Suprapubic skin (tissue), 4 donors: ENCODE data around the gene DBT. TPM values are rescaled to one million over a fixed set of nuclear protein-coding genes. Genes with fewer than 3 reads are reported as not detected.

ENCODE experiments used
- DNase-seq, 2 donors: peaks; one replicate each; pipeline ENCODE4 v3.0.0-alpha.2; 2019; ENCODE audit warnings: low spot score in 2 of 2
- H3K27ac ChIP-seq: fragments of 200-600 bp; sonication (generic); one replicate; pipeline ENCODE4 v1.5.1; 2019
- H3K27me3 ChIP-seq: fragments of 200-600 bp; sonication (generic); one replicate; pipeline ENCODE4 v1.5.1; 2019
- H3K36me3 ChIP-seq: fragments of 200-600 bp; sonication (generic); one replicate; pipeline ENCODE4 v1.5.1; 2019
- H3K4me1 ChIP-seq: fragments of 200-600 bp; sonication (generic); one replicate; pipeline ENCODE4 v1.5.1; 2019
- H3K4me3 ChIP-seq: fragments of 200-600 bp; sonication (generic); one replicate; pipeline ENCODE4 v1.5.1; 2019; ENCODE audit warnings: mild to moderate bottlenecking
- H3K9me3 ChIP-seq: fragments of 200-600 bp; sonication (generic); one replicate; pipeline ENCODE4 v1.5.1; 2019
- CTCF ChIP-seq, 2 donors: fragments of 200-600 bp in 1 of 2; fragments of 450-650 bp in 1 of 2; sonication (generic) in 1 of 2; IDR thresholded peaks; one replicate each; pipeline ENCODE4 v1.5.1; 2016 to 2019; ENCODE audit warnings: antibody characterized with exemption in 2 of 2, mild to moderate bottlenecking in 1 of 2, moderate library complexity in 1 of 2
- EP300 ChIP-seq: sonication (generic); formaldehyde crosslinking; IDR thresholded peaks from one replicate; pipeline ENCODE4 v1.6.1; 2017; ENCODE audit warnings: antibody characterized with exemption
- POLR2A ChIP-seq, 2 donors: fragments of 450-650 bp; IDR thresholded peaks; one replicate each; pipeline ENCODE4 v1.6.1; 2017; ENCODE audit warnings: antibody characterized with exemption in 2 of 2, mild to moderate bottlenecking in 2 of 2, moderate library complexity in 2 of 2
- POLR2AphosphoS5 ChIP-seq, 3 donors: sonication (generic); formaldehyde crosslinking; IDR thresholded peaks; one replicate each; pipeline ENCODE4 v1.6.1; 2017; ENCODE audit warnings: antibody characterized with exemption in 3 of 3
- whole genome bisulfite sequencing: methylation state at CpG from one replicate; pipeline ENCODE4 v1.1.5; 2018; 5-methylcytosine and 5-hydroxymethylcytosine counted together
- total RNA-seq, 4 donors: library from RNA; depleted of rRNA; stranded (reverse); fragments of >200 nt; gene quantifications; one replicate each; pipeline ENCODE4 v1.1.0, GENCODE V29; 2016

DBT gene
- total RNA-seq, 4 donors from 2014 or later, result 7.1 to 13.4 (median 10.2) TPM

- H3K36me3 ChIP-seq, result peaks cover 96% of the 10 kb centered on the region
- no peaks in the 10 kb centered on the region for H3K9me3 ChIP-seq
- DNase-seq, result no peak
- H3K27ac ChIP-seq, result no peak overlapping the region
- no peak overlapping the region for H3K4me3 ChIP-seq
- no peaks in the 10 kb centered on the region for H3K4me1 ChIP-seq
- 81% methylated on average over 1 of the region's 1 CpG for WGBS
- no peaks in the 10 kb centered on the region for H3K27me3 ChIP-seq
- no peak for TF ChIP-seq POLR2AphosphoS5 (IDR thresholded peaks at IDR 0.05)
- TF ChIP-seq EP300, result no peak
- no peak for TF ChIP-seq CTCF (IDR thresholded peaks at IDR 0.05)
- no peak for TF ChIP-seq POLR2A (IDR thresholded peaks at IDR 0.05)
Observed at GRCh38 chr1:100277866-100278265, 28.2 kb upstream of the DBT start.

GRCh38 chr1:100268202-100268601, 18.6 kb upstream of the DBT start:
- WGBS, result 98% methylated on average over 4 of the region's 4 CpGs
- H3K36me3 ChIP-seq, result peaks cover 53% of the 10 kb centered on the region
- H3K4me1 ChIP-seq, result peaks cover 27% of the 10 kb centered on the region
- H3K27me3 ChIP-seq, result no peaks in the 10 kb centered on the region
- no peak for DNase-seq
- TF ChIP-seq EP300 (no peak), CTCF (IDR thresholded peaks at IDR 0.05) (no peak), POLR2A (IDR thresholded peaks at IDR 0.05) (no peak), POLR2AphosphoS5 (IDR thresholded peaks at IDR 0.05) (no peak)
- H3K9me3 ChIP-seq, result no peaks in the 10 kb centered on the region
- no peak overlapping the region for H3K27ac ChIP-seq
- H3K4me3 ChIP-seq, result no peak overlapping the region

GRCh38 chr1:100267284-100267683, 17.6 kb upstream of the DBT start:
- Histone ChIP-seq H3K9me3 (no peaks in the 10 kb centered on the region), H3K27ac (no peak overlapping the region), H3K27me3 (no peaks in the 10 kb centered on the region), H3K4me1 (peaks cover 27% of the 10 kb centered on the region), H3K4me3 (peak overlapping the region; percentile 70), H3K36me3 (peaks cover 43% of the 10 kb centered on the region)
- DNase-seq, result no peak
- no peak for TF ChIP-seq EP300
- TF ChIP-seq CTCF (IDR thresholded peaks at IDR 0.05), result no peak
- TF ChIP-seq POLR2A (IDR thresholded peaks at IDR 0.05), result no peak
- no peak for TF ChIP-seq POLR2AphosphoS5 (IDR thresholded peaks at IDR 0.05)
- WGBS, result 89% methylated on average over 1 of the region's 1 CpG

- Histone ChIP-seq H3K4me3 (peak overlapping the region; percentile 70), H3K9me3 (no peaks in the 10 kb centered on the region), H3K4me1 (peaks cover 27% of the 10 kb centered on the region), H3K27me3 (no peaks in the 10 kb centered on the region), H3K36me3 (peaks cover 38% of the 10 kb centered on the region), H3K27ac (peak overlapping the region; percentile 91)
- TF ChIP-seq CTCF (IDR thresholded peaks at IDR 0.05) (no peak), POLR2A (IDR thresholded peaks at IDR 0.05) (no peak), POLR2AphosphoS5 (IDR thresholded peaks at IDR 0.05) (no peak), EP300 (no peak)
- DNase-seq, result no peak
- 0% methylated on average over 7 of the region's 8 CpGs for WGBS
Observed at GRCh38 chr1:100266741-100267140, 17.1 kb upstream of the DBT start.

- Histone ChIP-seq H3K4me1 (peaks cover 27% of the 10 kb centered on the region), H3K27me3 (no peaks in the 10 kb centered on the region), H3K4me3 (peak within 1 kb of the TSS; percentile 70), H3K9me3 (no peaks in the 10 kb centered on the region), H3K27ac (peak within 1 kb of the TSS; percentile 91), H3K36me3 (peaks cover 32% of the 10 kb centered on the region)
- DNase-seq, result peak; percentile 98
- under 1% methylated on average over 51 of the region's 53 CpGs for WGBS
- TF ChIP-seq CTCF (IDR thresholded peaks at IDR 0.05) (no peak), POLR2AphosphoS5 (IDR thresholded peaks at IDR 0.05) (peak in 1 of 3 donors; percentile 71), EP300 (no peak), POLR2A (IDR thresholded peaks at IDR 0.05) (peak in 1 of 2 donors; percentile 14)
Observed at GRCh38 chr1:100265931-100266740, 16.5 kb upstream of the DBT start, which contains the start of gene RTCA. Gene RTCA, plus strand, starts transcription at chr1:100266216. Its CDS starts 160 bp downstream, at chr1:100266376.
